Measurements from ENCODE around the gene DHX40.
"Not testable (repeated sequence)": the region's sequence is repeated elsewhere in the genome, so short reads cannot be mapped to it uniquely, and the experiment has no call there.

The DHX40 gene

GRCh38 chr17:59565171-59565958 lies at the start of gene DHX40:
Gene DHX40 (plus strand): TSS chr17:59565610. CDS start chr17:59565672, 62 bp downstream.
- no peak for FAIRE-seq

- FAIRE-seq, result no peak
Measured at GRCh38 chr17:59516451-59516850, 49.0 kb upstream of the DHX40 start.

- peak; percentile 6 for FAIRE-seq
Measured at GRCh38 chr17:59519132-59519531, 46.3 kb upstream of the DHX40 start.

- no peak for FAIRE-seq
Measured at GRCh38 chr17:59520251-59520650, 45.2 kb upstream of the DHX40 start.

GRCh38 chr17:59521465-59522126 lies 43.8 kb upstream of the DHX40 start:
- peak; percentile 62 for FAIRE-seq

- FAIRE-seq, result not testable (repeated sequence)
Measured at GRCh38 chr17:59524930-59525329, 40.5 kb upstream of the DHX40 start.

GRCh38 chr17:59525668-59526067 lies 39.7 kb upstream of the DHX40 start:
- FAIRE-seq, result no peak

- no peak for FAIRE-seq
Measured at GRCh38 chr17:59526451-59526850, 39.0 kb upstream of the DHX40 start.

GRCh38 chr17:59527325-59527917 lies 38.0 kb upstream of the DHX40 start:
- no peak for FAIRE-seq

- FAIRE-seq, result no peak
Measured at GRCh38 chr17:59527931-59528330, 37.5 kb upstream of the DHX40 start.

- FAIRE-seq, result no peak
Measured at GRCh38 chr17:59530531-59530930, 34.9 kb upstream of the DHX40 start.

- no peak for FAIRE-seq
Measured at GRCh38 chr17:59533694-59534093, 31.7 kb upstream of the DHX40 start.

GRCh38 chr17:59534583-59534982 lies 30.8 kb upstream of the DHX40 start:
- no peak for FAIRE-seq

GRCh38 chr17:59538195-59538909 lies 27.1 kb upstream of the DHX40 start:
- no peak for FAIRE-seq

GRCh38 chr17:59542960-59543635 lies 22.3 kb upstream of the DHX40 start:
- no peak for FAIRE-seq

GRCh38 chr17:59545942-59546341 lies 19.5 kb upstream of the DHX40 start:
- FAIRE-seq, result peak; percentile 61

GRCh38 chr17:59547131-59547915 lies 18.1 kb upstream of the DHX40 start:
- no peak for FAIRE-seq

- not testable (repeated sequence) for FAIRE-seq
Measured at GRCh38 chr17:59548985-59549384, 16.4 kb upstream of the DHX40 start.

GRCh38 chr17:59550703-59551102 lies 14.7 kb upstream of the DHX40 start:
- FAIRE-seq, result no peak

- FAIRE-seq, result no peak
Measured at GRCh38 chr17:59558039-59558438, 7.4 kb upstream of the DHX40 start.

- FAIRE-seq, result peak; percentile 86
Measured at GRCh38 chr17:59558953-59559352, 6.5 kb upstream of the DHX40 start.

- no peak for FAIRE-seq
Measured at GRCh38 chr17:59561042-59561441, 4.4 kb upstream of the DHX40 start.

Data from G401.6 (cell line).